Esophagus muscularis mucosa (tissue), 4 donors: Measurements from ENCODE around the gene PRKAG2. TPM values are rescaled to one million over a fixed set of nuclear protein-coding genes. Genes with fewer than 3 reads are reported as not detected.

ENCODE experiments used
- DNase-seq: peaks from one replicate; pipeline ENCODE4 v3.0.0-alpha.2; 2017; ENCODE audit errors: extremely low spot score
- H3K27ac ChIP-seq, 4 donors: fragments of 200-600 bp; sonication (generic); replicated peaks in 1 of 4; 1 replicate in 3 of 4; 2 replicates in 1 of 4; pipeline ENCODE4 v1.5.1; 2016 to 2019; ENCODE audit warnings: mild to moderate bottlenecking in 1 of 4
- H3K27me3 ChIP-seq, 4 donors: fragments of 200-600 bp; sonication (generic); one replicate each; pipeline versions ENCODE4 v1.5.1 to v1.6.0; 2016 to 2019
- H3K36me3 ChIP-seq, 4 donors: fragments of 200-600 bp; sonication (generic); one replicate each; pipeline ENCODE4 v1.5.1; 2016 to 2019
- H3K4me1 ChIP-seq, 4 donors: fragments of 200-600 bp; sonication (generic); one replicate each; pipeline ENCODE4 v1.5.1; 2016 to 2019
- H3K4me3 ChIP-seq, 4 donors: fragments of 200-600 bp; sonication (generic); 1 replicate in 2 of 4; 2 replicates in 2 of 4; pipeline ENCODE4 v1.5.1; 2016 to 2019; ENCODE audit warnings: mild to moderate bottlenecking in 4 of 4, moderate library complexity in 1 of 4
- H3K9me3 ChIP-seq, 4 donors: fragments of 200-600 bp; sonication (generic); 1 replicate in 3 of 4; 2 replicates in 1 of 4; pipeline ENCODE4 v1.5.1; 2016 to 2019
- EP300 ChIP-seq: sonication (generic); formaldehyde crosslinking; IDR thresholded peaks from one replicate; pipeline ENCODE4 v1.6.1; 2017; ENCODE audit warnings: antibody characterized with exemption
- POLR2A ChIP-seq: fragments of 450-650 bp; IDR thresholded peaks from one replicate; pipeline ENCODE4 v1.6.1; 2017; ENCODE audit warnings: antibody characterized with exemption, moderate library complexity, mild to moderate bottlenecking, low read depth
- POLR2AphosphoS5 ChIP-seq, 2 donors: sonication (generic); formaldehyde crosslinking; IDR thresholded peaks; one replicate each; pipeline ENCODE4 v1.6.1; 2017; ENCODE audit warnings: antibody characterized with exemption in 2 of 2
- WGBS: methylation state at CpG from one replicate; pipeline ENCODE4 v1.1.5; 2018; 5-methylcytosine and 5-hydroxymethylcytosine counted together
- intact Hi-C: fragments of 100-400 bp; cut with DNase I; formaldehyde crosslinking; loops from one replicate; pipeline ENCODE4 v1.15.1; 2023
- total RNA-seq, 4 donors: library from RNA; depleted of rRNA; stranded (reverse); fragments of >200 nt; gene quantifications; one replicate each; pipeline versions ENCODE4 v1.1.0 to v1.2.1, GENCODE V29; 2016
- TF ChIP-seq, protein P1 (sequence below), 3 experiments: fragments of 200-600 bp in 2 of 3; fragments of 450-650 bp in 1 of 3; sonication (generic) in 2 of 3; IDR thresholded peaks; one replicate each; pipeline ENCODE4 v1.5.1; 2017 to 2019; ENCODE audit warnings: antibody characterized with exemption in 3 of 3, mild to moderate bottlenecking in 2 of 3, moderate library complexity in 1 of 3

Gene PRKAG2
- total RNA-seq, 4 donors from 2014 or later = 51.3 to 97.2 (median 77.5) TPM

DNA sequence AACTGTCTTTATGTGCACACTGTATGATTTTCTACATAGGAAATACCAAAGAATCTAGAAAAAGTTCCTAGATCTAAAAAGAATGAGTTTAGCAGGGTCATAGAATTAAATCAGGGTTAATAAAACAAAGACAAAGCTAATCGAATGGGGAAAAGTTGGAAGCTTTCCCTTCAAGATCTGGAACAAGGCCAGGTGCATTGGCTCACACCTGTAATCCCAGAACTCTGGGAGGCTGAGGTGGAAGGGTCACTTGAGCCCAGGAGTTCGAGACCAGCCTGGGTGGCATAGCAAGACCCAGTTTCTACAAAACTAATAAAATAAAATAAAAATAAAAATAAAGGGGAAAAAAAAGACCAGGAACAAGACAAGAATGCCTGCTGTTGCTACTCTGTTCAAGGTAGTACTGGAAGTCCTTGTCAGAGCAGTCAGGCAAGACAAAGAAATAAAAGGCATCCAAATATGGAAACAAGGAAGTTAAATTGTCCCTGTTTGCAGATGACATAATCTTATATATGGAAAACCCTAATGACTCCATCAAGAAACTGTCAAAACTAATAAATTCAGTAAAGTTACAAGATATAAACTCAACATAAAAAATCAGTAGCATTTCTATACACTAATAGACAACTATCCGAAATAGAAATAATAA lies 281.1 kb downstream of the PRKAG2 start:
- WGBS = 66% methylated on average over 3 of the region's 3 CpGs
- DNase-seq = no peak
- intact Hi-C loops = loop anchor here (10.0 kb wide), 1 partner anchor 159 kb away; no protein-coding TSS in a partner anchor
- H3K27me3 ChIP-seq = no peaks in the 10 kb centered on the region
- no peak for TF ChIP-seq POLR2A
- TF ChIP-seq EP300 = no peak
- TF ChIP-seq POLR2AphosphoS5 (IDR thresholded peaks at IDR 0.05) = no peak
- TF ChIP-seq, protein P1, sequence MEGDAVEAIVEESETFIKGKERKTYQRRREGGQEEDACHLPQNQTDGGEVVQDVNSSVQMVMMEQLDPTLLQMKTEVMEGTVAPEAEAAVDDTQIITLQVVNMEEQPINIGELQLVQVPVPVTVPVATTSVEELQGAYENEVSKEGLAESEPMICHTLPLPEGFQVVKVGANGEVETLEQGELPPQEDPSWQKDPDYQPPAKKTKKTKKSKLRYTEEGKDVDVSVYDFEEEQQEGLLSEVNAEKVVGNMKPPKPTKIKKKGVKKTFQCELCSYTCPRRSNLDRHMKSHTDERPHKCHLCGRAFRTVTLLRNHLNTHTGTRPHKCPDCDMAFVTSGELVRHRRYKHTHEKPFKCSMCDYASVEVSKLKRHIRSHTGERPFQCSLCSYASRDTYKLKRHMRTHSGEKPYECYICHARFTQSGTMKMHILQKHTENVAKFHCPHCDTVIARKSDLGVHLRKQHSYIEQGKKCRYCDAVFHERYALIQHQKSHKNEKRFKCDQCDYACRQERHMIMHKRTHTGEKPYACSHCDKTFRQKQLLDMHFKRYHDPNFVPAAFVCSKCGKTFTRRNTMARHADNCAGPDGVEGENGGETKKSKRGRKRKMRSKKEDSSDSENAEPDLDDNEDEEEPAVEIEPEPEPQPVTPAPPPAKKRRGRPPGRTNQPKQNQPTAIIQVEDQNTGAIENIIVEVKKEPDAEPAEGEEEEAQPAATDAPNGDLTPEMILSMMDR (IDR thresholded peaks at IDR 0.05) = no peak
- no peaks in the 10 kb centered on the region for H3K9me3 ChIP-seq
- peak overlapping the region; percentile 74 to 91 (median 88) for H3K27ac ChIP-seq
- H3K36me3 ChIP-seq = peaks cover 0 to 18% (median 9%) of the 10 kb centered on the region in 4 donors
- H3K4me3 ChIP-seq = no peak overlapping the region
- peaks cover 26 to 77% (median 64%) of the 10 kb centered on the region in 4 donors for H3K4me1 ChIP-seq

DNA sequence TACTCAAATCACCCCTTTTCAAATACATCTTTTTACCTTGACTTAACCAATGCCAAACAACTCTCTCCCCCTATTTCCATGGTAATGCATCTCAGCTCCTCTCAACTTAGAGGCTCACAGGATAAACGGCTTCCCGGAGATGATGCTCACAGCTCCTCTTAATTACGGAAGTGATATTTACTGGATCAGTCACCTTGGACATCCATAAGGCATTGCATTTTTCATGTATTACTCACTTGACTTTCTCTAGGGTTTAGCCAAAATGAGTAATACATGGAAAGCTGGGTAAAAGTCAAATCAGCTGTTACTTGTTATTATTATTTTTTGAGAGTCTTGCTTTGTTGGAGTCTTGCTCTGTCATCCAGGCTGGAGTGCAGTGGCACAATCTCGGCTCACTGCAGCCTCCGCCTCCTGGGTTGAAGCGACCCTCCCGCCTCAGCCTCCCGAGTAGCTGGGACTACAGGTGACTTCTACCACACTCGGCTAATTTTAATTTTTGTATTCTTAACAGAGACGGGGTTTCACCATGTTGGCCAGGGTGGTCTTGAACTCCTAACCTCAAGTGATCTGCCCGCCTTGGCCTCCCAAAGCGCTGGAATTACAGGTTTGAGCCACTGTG lies 283.9 kb downstream of the PRKAG2 start:
- H3K4me1 ChIP-seq = peaks cover 4 to 54% (median 40%) of the 10 kb centered on the region in 4 donors
- H3K27ac ChIP-seq = peak overlapping the region; percentile 20 to 54 (median 29)

DNA sequence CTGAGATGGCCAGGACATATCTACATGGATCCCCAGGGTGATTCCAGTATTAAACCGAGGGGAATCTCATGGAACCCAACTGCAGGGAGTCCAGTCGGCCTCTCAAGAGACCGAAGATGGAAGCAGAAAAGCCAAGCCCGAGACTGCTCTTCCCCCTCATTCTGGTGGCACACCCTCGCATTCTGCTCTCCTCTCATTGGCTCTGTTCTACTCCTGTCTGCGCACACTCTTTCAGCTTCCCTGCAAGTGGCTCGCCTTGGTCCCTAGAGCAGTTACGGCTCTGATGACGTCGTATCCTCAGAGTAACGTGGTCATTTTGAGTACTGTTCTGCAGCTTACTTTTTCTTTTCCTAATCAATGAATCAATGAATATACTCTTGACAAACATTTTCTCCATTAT lies 284.6 kb downstream of the PRKAG2 start:
- intact Hi-C loops = loop anchor here (10.0 kb wide), 1 partner anchor 162 kb away; no protein-coding TSS in a partner anchor
- no peak for DNase-seq
- H3K4me3 ChIP-seq = no peak overlapping the region
- TF ChIP-seq POLR2AphosphoS5 (IDR thresholded peaks at IDR 0.05) (no peak), EP300 (no peak), POLR2A (no peak)
- TF ChIP-seq, protein P1 (IDR thresholded peaks at IDR 0.05) = no peak
- peaks cover 4 to 54% (median 41%) of the 10 kb centered on the region in 4 donors for H3K4me1 ChIP-seq
- peak overlapping the region in 2 of 4 donors; percentile 35 to 42 for H3K27ac ChIP-seq
- H3K36me3 ChIP-seq = peaks cover 0 to 18% (median 9%) of the 10 kb centered on the region in 4 donors
- H3K9me3 ChIP-seq = no peaks in the 10 kb centered on the region
- H3K27me3 ChIP-seq = no peaks in the 10 kb centered on the region
- WGBS = 93% methylated on average over 10 of the region's 11 CpGs

More for the DNA sequence above, 283.9 kb downstream of the PRKAG2 start:
- TF ChIP-seq, protein P1 (IDR thresholded peaks at IDR 0.05) = no peak
- peak in 1 of 2 donors; percentile 67 for TF ChIP-seq POLR2AphosphoS5 (IDR thresholded peaks at IDR 0.05)
- TF ChIP-seq POLR2A = no peak
- peak; percentile 48 for TF ChIP-seq EP300
- WGBS = 75% methylated on average over 12 of the region's 12 CpGs
- Histone ChIP-seq H3K4me3 (no peak overlapping the region), H3K9me3 (no peaks in the 10 kb centered on the region), H3K27me3 (no peaks in the 10 kb centered on the region), H3K36me3 (peaks cover 0 to 18% (median 9%) of the 10 kb centered on the region in 4 donors)
- intact Hi-C loops = loop anchor here (10.0 kb wide), 1 partner anchor 162 kb away; no protein-coding TSS in a partner anchor
- DNase-seq = no peak

DNA sequence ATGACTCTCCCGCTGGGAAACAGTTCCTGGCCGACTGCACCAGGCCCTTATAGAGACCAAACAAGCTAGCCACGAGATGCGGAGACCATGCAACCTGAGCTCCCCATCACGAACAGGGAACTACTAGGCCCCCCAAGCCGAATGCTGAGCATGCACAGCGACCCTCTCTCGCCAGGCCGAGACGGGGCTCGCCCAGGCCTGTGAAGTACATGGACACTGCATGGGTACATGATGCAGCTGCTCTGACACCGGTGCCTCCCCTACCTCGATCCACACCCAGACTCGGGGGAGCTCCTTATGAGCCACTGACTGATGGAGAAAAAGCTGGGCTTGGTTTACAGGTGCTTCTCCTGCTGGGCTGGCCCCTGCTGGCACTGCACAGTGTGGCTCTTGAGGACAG lies 285.0 kb downstream of the PRKAG2 start:
- Histone ChIP-seq H3K4me1 (peaks cover 4 to 56% (median 42%) of the 10 kb centered on the region in 4 donors), H3K36me3 (peaks cover 0 to 18% (median 9%) of the 10 kb centered on the region in 4 donors), H3K4me3 (no peak overlapping the region), H3K9me3 (no peaks in the 10 kb centered on the region), H3K27me3 (no peaks in the 10 kb centered on the region), H3K27ac (peak overlapping the region in 1 of 4 donors; percentile 42)
- TF ChIP-seq POLR2AphosphoS5 (IDR thresholded peaks at IDR 0.05) (no peak), POLR2A (no peak), EP300 (no peak)
- TF ChIP-seq, protein P1 (IDR thresholded peaks at IDR 0.05) = no peak
- intact Hi-C loops = loop anchor here (10.0 kb wide), 1 partner anchor 163 kb away; no protein-coding TSS in a partner anchor
- DNase-seq = no peak
- WGBS = no CpG with 5 or more reads among the region's 14 CpGs
